ENCODE results near the gene MRPS7. TPM values are rescaled to one million over a fixed set of nuclear protein-coding genes. Genes with fewer than 3 reads are reported as not detected.

The MRPS7 gene
- total RNA-seq, 2 donors from 2014 or later: 33.9 to 35.6 TPM

GRCh38 chr17:75238684-75239191 is 22.9 kb upstream of the MRPS7 start:
- H3K36me3 Mint-ChIP-seq (ENCODE audit: low read depth): peaks cover 5% of the 10 kb centered on the region

DNA sequence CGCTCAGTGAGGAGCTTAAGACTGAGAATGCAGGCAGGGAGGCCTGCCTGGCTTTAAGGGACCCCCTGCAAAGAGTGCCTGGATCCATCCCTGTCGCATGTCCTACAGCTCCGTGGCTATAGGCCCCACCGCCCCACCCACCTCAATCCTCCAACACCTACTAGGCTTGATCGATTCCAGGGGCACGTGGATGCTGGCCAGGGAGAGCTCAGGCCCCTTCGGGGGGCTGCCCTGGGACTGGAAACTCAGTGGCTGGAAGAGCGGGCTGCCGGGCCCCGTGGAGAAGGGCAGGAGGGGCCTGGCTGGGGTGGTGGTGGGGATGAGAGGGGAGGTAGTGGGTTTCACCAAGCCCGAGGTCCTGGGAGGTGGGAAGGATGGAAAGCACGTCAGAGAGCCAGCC is 22.5 kb upstream of the MRPS7 start:
- peak overlapping the region; percentile 93 for H3K4me3 Mint-ChIP-seq
- peak overlapping the region; percentile 96 for H3K27ac Mint-ChIP-seq
- no peaks in the 10 kb centered on the region for H3K9me3 ChIP-seq (ENCODE audit: control insufficient read depth, low read length, poor library complexity, severe bottlenecking)
- DNase-seq (no peak), ATAC-seq (no peak)
- peaks cover 32% of the 10 kb centered on the region for H3K4me1 Mint-ChIP-seq
- no peaks in the 10 kb centered on the region for H3K27me3 Mint-ChIP-seq
- peaks cover 5% of the 10 kb centered on the region for H3K36me3 Mint-ChIP-seq (ENCODE audit: low read depth)

More at GRCh38 chr17:75238684-75239191, 22.9 kb upstream of the MRPS7 start:
- H3K27me3 Mint-ChIP-seq: no peaks in the 10 kb centered on the region
- H3K4me3 Mint-ChIP-seq: peak overlapping the region; percentile 93
- ATAC-seq (peak; percentile 62), DNase-seq (peak; percentile 42 to 44 (median 43))
- H3K9me3 ChIP-seq (ENCODE audit: control insufficient read depth, low read length, poor library complexity, severe bottlenecking): no peaks in the 10 kb centered on the region
- H3K27ac Mint-ChIP-seq: peak overlapping the region; percentile 96
- H3K4me1 Mint-ChIP-seq: peaks cover 32% of the 10 kb centered on the region

- Mint-ChIP-seq H3K4me1 (peaks cover 36% of the 10 kb centered on the region), H3K27ac (peak overlapping the region; percentile 73), H3K36me3 (ENCODE audit: low read depth) (peaks cover 5% of the 10 kb centered on the region), H3K27me3 (no peaks in the 10 kb centered on the region), H3K4me3 (peak overlapping the region; percentile 45)
- no peaks in the 10 kb centered on the region for H3K9me3 ChIP-seq (ENCODE audit: control insufficient read depth, low read length, poor library complexity, severe bottlenecking)
- DNase-seq (no peak), ATAC-seq (no peak)
Observed at GRCh38 chr17:75239778-75240393, 21.8 kb upstream of the MRPS7 start.

DNA sequence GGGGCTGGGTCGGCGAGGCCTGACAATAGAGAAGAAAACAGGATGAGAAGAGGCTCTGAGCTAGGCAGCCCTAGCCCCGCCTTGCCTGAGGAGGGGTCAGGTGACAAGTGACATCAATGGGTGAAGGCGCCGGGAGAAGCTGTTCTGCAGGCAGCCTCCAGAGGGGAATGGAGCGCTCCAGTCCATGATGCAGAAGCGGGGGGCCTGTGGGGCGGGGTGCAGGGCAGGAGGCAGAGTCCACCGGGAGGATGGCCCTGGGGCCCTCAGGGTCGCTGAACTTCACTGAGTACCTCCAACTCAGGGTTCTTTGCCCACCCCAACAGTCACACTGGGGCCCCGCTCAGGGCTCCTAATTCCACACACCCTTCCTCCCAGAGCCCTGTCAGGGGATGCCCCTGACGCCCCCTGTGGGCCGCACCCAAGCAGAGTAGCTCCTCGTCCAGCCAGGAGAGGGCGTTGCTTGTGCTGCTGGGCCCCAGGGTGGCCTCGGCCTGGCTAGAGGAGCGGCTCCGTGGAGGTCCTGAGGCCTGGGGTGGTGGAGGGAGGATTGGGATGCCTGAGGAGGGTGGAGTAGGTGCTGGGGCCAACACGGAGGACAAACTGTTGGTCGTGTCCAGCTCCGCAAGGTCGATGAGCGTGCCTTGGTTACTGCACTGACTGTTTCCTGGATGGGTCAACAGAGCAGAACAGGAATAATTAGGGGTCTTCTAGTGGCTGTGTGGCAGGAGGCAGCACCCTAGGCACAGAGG is 21.1 kb upstream of the MRPS7 start:
- Mint-ChIP-seq H3K27ac (peak overlapping the region; percentile 73), H3K36me3 (ENCODE audit: low read depth) (peaks cover 3% of the 10 kb centered on the region), H3K4me3 (peak overlapping the region; percentile 25), H3K4me1 (peaks cover 36% of the 10 kb centered on the region), H3K27me3 (no peaks in the 10 kb centered on the region)
- ATAC-seq: no peak
- no peak for DNase-seq
- no peaks in the 10 kb centered on the region for H3K9me3 ChIP-seq (ENCODE audit: control insufficient read depth, low read length, poor library complexity, severe bottlenecking)

- ATAC-seq: no peak
- Mint-ChIP-seq H3K4me3 (no peak overlapping the region), H3K4me1 (peaks cover 36% of the 10 kb centered on the region), H3K36me3 (ENCODE audit: low read depth) (peaks cover 3% of the 10 kb centered on the region), H3K27ac (peak overlapping the region; percentile 73), H3K27me3 (no peaks in the 10 kb centered on the region)
- no peak for DNase-seq
- H3K9me3 ChIP-seq (ENCODE audit: control insufficient read depth, low read length, poor library complexity, severe bottlenecking): no peaks in the 10 kb centered on the region
Observed at GRCh38 chr17:75241143-75241430, 20.6 kb upstream of the MRPS7 start.

- peaks cover 36% of the 10 kb centered on the region for H3K4me1 Mint-ChIP-seq
Observed at GRCh38 chr17:75241502-75241901, 20.2 kb upstream of the MRPS7 start.

GRCh38 chr17:75241996-75242460 is 19.7 kb upstream of the MRPS7 start:
- Mint-ChIP-seq H3K27ac (peak overlapping the region; percentile 96), H3K4me1 (peaks cover 36% of the 10 kb centered on the region), H3K4me3 (peak overlapping the region; percentile 70), H3K27me3 (no peaks in the 10 kb centered on the region), H3K36me3 (ENCODE audit: low read depth) (peaks cover 3% of the 10 kb centered on the region)
- no peaks in the 10 kb centered on the region for H3K9me3 ChIP-seq (ENCODE audit: control insufficient read depth, low read length, poor library complexity, severe bottlenecking)
- DNase-seq (no peak), ATAC-seq (peak; percentile 1)

More at GRCh38 chr17:75241502-75241901, 20.2 kb upstream of the MRPS7 start:
- Mint-ChIP-seq H3K27me3 (no peaks in the 10 kb centered on the region), H3K4me3 (no peak overlapping the region), H3K36me3 (ENCODE audit: low read depth) (peaks cover 3% of the 10 kb centered on the region), H3K27ac (peak overlapping the region; percentile 96)
- ATAC-seq (no peak), DNase-seq (no peak)
- no peaks in the 10 kb centered on the region for H3K9me3 ChIP-seq (ENCODE audit: control insufficient read depth, low read length, poor library complexity, severe bottlenecking)

GRCh38 chr17:75242461-75243042 is 19.1 kb upstream of the MRPS7 start:
- peaks cover 36% of the 10 kb centered on the region for H3K4me1 Mint-ChIP-seq
- H3K36me3 Mint-ChIP-seq (ENCODE audit: low read depth): peaks cover 3% of the 10 kb centered on the region
- no peaks in the 10 kb centered on the region for H3K9me3 ChIP-seq (ENCODE audit: control insufficient read depth, low read length, poor library complexity, severe bottlenecking)
- H3K4me3 Mint-ChIP-seq: peak overlapping the region; percentile 70
- DNase-seq: peak in 2 of 3 donors; percentile 32 to 36
- peak overlapping the region; percentile 96 for H3K27ac Mint-ChIP-seq
- peak; percentile 80 for ATAC-seq
- H3K27me3 Mint-ChIP-seq: no peaks in the 10 kb centered on the region

DNA sequence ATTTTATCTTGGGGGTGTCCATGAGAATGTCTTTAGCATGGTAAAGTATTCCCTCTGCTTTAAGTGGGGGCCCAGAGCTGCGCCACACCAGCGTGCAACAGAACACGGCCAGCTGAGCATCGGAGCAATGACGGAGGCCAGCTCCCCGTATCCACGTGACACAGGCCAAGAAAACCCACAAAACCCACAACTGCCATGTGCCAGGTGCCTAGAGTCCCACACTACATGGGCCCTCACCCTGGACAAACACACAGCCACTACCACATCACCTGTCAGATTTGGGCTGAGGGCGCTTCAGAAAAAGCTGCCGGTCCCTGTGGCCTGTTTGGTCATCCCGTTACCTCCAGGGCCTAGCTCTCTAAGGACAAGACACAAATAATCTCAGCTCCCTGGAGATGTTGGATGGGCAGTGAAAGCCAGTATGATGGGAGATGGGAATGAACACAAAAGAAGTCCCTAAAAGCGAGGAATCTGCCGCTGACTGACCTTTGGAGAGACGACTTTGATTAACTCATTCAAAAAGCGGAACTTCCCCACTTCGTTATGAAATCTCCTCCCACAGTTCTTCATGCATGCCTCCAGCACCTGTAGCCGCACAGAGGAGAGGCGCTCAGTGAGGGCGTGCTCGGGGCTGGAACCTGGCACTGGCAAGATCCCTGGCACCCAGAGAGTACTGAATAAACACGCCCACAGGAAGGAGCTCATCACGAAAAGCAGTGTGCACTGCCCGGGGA is 17.4 kb upstream of the MRPS7 start:
- Mint-ChIP-seq H3K36me3 (ENCODE audit: low read depth) (no peaks in the 10 kb centered on the region), H3K27me3 (no peaks in the 10 kb centered on the region), H3K27ac (peak overlapping the region; percentile 96), H3K4me3 (peak overlapping the region; percentile 7), H3K4me1 (peaks cover 27% of the 10 kb centered on the region)
- DNase-seq: no peak
- no peaks in the 10 kb centered on the region for H3K9me3 ChIP-seq (ENCODE audit: control insufficient read depth, low read length, poor library complexity, severe bottlenecking)
- ATAC-seq: no peak

- DNase-seq: no peak
- no peaks in the 10 kb centered on the region for H3K9me3 ChIP-seq (ENCODE audit: control insufficient read depth, low read length, poor library complexity, severe bottlenecking)
- no peaks in the 10 kb centered on the region for H3K36me3 Mint-ChIP-seq (ENCODE audit: low read depth)
- no peak overlapping the region for H3K4me3 Mint-ChIP-seq
- H3K27me3 Mint-ChIP-seq: no peaks in the 10 kb centered on the region
- peak overlapping the region; percentile 96 for H3K27ac Mint-ChIP-seq
- ATAC-seq: no peak
- H3K4me1 Mint-ChIP-seq: peaks cover 34% of the 10 kb centered on the region
Observed at GRCh38 chr17:75245011-75245410, 16.7 kb upstream of the MRPS7 start.

DNA sequence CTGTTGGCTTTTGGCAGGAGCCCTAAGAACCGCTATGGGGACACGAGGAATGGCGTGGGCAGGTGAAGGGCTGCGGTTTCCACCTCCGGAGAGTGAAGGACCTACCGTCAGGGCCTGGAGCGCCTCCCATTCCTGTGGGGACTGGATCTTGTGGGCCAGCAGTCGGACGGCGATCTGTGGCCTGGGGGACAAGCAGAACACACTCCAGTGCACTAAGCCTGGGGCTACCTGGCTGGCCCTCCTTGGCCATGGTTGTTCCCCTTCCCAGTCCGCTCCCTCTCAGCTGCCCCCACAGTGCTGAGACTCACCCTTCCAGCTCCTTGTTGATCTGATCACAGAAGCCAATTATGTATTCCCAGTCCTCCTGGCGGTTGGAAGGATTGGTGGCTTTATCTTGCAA is 15.3 kb upstream of the MRPS7 start:
- ATAC-seq (no peak), DNase-seq (no peak)
- Mint-ChIP-seq H3K4me3 (no peak overlapping the region), H3K27me3 (no peaks in the 10 kb centered on the region), H3K27ac (peak overlapping the region; percentile 67), H3K36me3 (ENCODE audit: low read depth) (no peaks in the 10 kb centered on the region), H3K4me1 (peaks cover 36% of the 10 kb centered on the region)
- H3K9me3 ChIP-seq (ENCODE audit: control insufficient read depth, low read length, poor library complexity, severe bottlenecking): no peaks in the 10 kb centered on the region

DNA sequence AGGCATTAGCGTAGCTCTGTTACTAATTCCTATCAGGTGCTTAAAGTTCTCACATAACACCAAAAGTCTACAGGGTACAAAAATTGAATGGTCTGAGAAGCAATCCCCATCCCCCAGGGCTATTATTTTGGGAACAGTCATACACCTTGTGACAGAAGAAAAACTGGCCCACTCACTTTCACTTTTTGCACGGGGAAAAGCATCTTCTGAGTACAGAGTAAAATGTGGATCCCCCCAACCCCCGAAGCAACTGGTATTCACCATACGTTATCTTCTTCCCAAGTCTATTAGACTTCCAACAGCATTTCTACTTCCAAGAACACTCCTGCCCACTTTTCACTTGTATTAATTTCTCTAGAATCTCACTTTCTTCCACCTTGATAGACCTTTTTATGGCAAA is 12.1 kb upstream of the MRPS7 start:
- H3K27ac Mint-ChIP-seq: peak overlapping the region; percentile 99

DNA sequence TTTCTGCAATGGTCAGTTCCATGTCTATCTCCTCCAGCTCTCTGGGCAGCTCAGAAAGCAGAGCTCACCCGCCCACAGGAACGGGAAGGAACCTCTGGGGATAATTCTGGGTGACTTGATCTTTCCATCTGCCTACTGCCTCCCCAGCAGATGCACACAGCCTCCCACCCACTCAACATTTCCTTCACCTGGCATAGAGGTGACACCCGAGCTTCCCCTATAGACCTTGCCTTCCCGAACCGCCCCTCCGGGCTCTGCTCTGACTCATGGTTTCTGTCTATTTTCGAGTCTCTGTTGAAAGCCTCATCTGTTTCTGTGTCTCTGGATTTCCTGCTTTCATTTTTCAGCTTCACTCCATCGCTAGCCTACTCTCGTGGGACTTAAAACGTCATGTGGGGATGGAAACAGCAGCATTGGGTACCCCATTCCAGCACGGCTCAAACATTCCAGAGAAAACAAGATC is 11.6 kb upstream of the MRPS7 start:
- H3K4me1 Mint-ChIP-seq: peaks cover 41% of the 10 kb centered on the region
- H3K36me3 Mint-ChIP-seq (ENCODE audit: low read depth): no peaks in the 10 kb centered on the region

More for the DNA sequence above, 12.1 kb upstream of the MRPS7 start:
- Mint-ChIP-seq H3K27me3 (no peaks in the 10 kb centered on the region), H3K36me3 (ENCODE audit: low read depth) (no peaks in the 10 kb centered on the region), H3K4me3 (peak overlapping the region; percentile 93), H3K4me1 (peaks cover 43% of the 10 kb centered on the region)
- H3K9me3 ChIP-seq (ENCODE audit: control insufficient read depth, low read length, poor library complexity, severe bottlenecking): no peaks in the 10 kb centered on the region
- ATAC-seq (no peak), DNase-seq (no peak)

More for the DNA sequence above, 11.6 kb upstream of the MRPS7 start:
- peak; percentile 89 for ATAC-seq
- H3K9me3 ChIP-seq (ENCODE audit: control insufficient read depth, low read length, poor library complexity, severe bottlenecking): no peaks in the 10 kb centered on the region
- Mint-ChIP-seq H3K4me3 (peak overlapping the region; percentile 93), H3K27me3 (no peaks in the 10 kb centered on the region), H3K27ac (peak overlapping the region; percentile 99)
- peak in 1 of 3 donors; percentile 45 for DNase-seq
